ENCODE measurements around the gene METTL6.

DNA sequence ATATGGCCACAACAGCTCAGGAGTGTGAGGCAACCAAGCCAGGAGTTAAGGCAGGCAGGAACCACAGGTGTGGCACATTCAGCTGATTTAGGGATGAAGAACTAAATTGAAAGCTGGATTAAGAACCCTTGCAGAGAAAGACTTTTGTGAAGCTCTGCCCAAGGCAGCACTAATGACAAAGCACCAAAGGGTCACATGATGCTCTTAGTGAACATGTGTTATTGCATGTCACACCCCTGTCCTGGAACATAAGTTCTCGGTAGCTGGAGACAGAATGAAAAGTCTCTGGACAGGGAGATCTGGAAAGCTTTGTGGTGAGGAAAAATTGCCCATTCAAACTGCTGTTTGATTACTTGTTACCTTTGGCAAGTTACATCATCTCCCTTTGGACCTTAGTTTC lies 3.3 kb upstream of the METTL6 start:
- TF ChIP-seq, protein P1, sequence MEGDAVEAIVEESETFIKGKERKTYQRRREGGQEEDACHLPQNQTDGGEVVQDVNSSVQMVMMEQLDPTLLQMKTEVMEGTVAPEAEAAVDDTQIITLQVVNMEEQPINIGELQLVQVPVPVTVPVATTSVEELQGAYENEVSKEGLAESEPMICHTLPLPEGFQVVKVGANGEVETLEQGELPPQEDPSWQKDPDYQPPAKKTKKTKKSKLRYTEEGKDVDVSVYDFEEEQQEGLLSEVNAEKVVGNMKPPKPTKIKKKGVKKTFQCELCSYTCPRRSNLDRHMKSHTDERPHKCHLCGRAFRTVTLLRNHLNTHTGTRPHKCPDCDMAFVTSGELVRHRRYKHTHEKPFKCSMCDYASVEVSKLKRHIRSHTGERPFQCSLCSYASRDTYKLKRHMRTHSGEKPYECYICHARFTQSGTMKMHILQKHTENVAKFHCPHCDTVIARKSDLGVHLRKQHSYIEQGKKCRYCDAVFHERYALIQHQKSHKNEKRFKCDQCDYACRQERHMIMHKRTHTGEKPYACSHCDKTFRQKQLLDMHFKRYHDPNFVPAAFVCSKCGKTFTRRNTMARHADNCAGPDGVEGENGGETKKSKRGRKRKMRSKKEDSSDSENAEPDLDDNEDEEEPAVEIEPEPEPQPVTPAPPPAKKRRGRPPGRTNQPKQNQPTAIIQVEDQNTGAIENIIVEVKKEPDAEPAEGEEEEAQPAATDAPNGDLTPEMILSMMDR (IDR thresholded peaks at IDR 0.05), result no peak
- TF ChIP-seq YY1 (IDR thresholded peaks at IDR 0.05; ENCODE audit: low read depth) (no peak), ELF1 (IDR thresholded peaks at IDR 0.05) (no peak), NRF1 (IDR thresholded peaks at IDR 0.05; ENCODE audit: low read depth, low read length) (no peak), RAD21 (IDR thresholded peaks at IDR 0.05; ENCODE audit: low read length) (no peak), POLR2AphosphoS5 (IDR thresholded peaks at IDR 0.05; ENCODE audit: low read depth, low read length) (no peak)

All from SK-N-SH (cell line).